Nephron progenitor cell (in vitro differentiated cells): ENCODE measurements around the gene ZNF581.

Experiments used
- DNase-seq: peaks from one replicate; pipeline ENCODE4 v3.0.0; 2021
- H3K27ac Mint-ChIP-seq: 2 replicates; pipeline ENCODE4 v1.8.0; 2021; ENCODE audit warnings: mild to moderate bottlenecking, moderate library complexity, mixed read lengths
- H3K27me3 Mint-ChIP-seq: 2 replicates; pipeline ENCODE4 v1.8.0; 2021; ENCODE audit warnings: mild to moderate bottlenecking, low read depth, mixed read lengths; ENCODE audit not compliant: poor library complexity
- H3K36me3 Mint-ChIP-seq: 2 replicates; pipeline ENCODE4 v1.8.0; 2021; ENCODE audit warnings: low read depth, mixed read lengths
- H3K4me1 Mint-ChIP-seq: 2 replicates; pipeline ENCODE4 v1.8.0; 2021; ENCODE audit warnings: mixed read lengths
- H3K4me3 Mint-ChIP-seq: 2 replicates; pipeline ENCODE4 v1.8.0; 2021; ENCODE audit warnings: mild to moderate bottlenecking, moderate library complexity, mixed read lengths
- H3K9me3 Mint-ChIP-seq: 2 replicates; pipeline ENCODE4 v1.8.0; 2021; ENCODE audit warnings: mild to moderate bottlenecking, moderate library complexity, mixed read lengths
- CTCF ChIP-seq: fragments of 200-600 bp; sonication (generic); IDR thresholded peaks from 2 replicates; pipeline ENCODE4 v1.5.0; 2021; ENCODE audit warnings: antibody characterized with exemption

ZNF581 gene

DNA sequence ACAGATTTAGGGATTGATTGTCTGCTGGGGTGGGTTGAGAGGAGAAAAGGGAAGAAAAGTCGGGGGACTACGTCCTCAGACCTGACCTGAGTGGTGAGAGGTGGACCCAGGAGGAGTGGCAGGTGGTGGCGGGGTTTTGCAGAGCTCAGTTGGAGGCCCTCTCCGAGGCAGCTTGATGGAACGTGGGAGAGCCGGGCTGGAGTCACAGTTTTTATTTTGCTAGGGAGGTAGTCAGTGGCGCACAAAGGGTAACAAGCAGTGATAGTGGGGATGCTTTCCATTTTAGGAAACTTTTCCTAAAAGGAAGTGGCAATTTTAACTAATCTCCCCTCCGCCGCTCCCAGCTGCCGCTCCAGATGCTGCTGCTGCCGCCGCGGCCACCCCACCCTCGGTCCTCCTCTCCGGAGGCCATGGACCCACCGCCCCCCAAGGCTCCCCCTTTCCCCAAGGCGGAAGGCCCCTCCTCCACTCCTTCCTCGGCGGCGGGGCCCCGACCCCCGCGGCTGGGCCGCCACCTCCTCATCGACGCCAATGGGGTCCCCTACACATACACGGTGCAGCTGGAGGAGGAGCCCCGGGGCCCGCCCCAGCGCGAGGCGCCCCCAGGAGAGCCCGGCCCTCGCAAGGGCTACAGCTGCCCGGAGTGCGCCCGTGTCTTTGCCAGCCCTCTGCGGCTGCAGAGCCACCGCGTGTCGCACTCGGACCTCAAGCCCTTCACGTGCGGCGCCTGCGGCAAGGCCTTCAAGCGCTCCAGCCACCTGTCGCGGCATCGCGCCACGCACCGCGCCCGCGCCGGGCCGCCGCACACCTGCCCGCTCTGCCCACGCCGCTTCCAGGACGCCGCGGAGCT is 1.1 kb upstream of the ZNF581 start:
- peak; percentile 47 for DNase-seq
- peak overlapping the region; percentile 95 for H3K4me3 Mint-ChIP-seq
- H3K4me1 Mint-ChIP-seq, result peaks cover 66% of the 10 kb centered on the region

GRCh38 chr19:55643887-55644176 is 383 bp downstream of the ZNF581 start:
- Mint-ChIP-seq H3K4me1 (peaks cover 63% of the 10 kb centered on the region), H3K27me3 (no peaks in the 10 kb centered on the region), H3K27ac (peak overlapping the region; percentile 79), H3K36me3 (peaks cover 16% of the 10 kb centered on the region), H3K4me3 (peak overlapping the region; percentile 89), H3K9me3 (no peaks in the 10 kb centered on the region)
- DNase-seq, result no peak
- no peak for TF ChIP-seq CTCF

More for the DNA sequence above, 1.1 kb upstream of the ZNF581 start:
- H3K36me3 Mint-ChIP-seq, result peaks cover 26% of the 10 kb centered on the region
- peak overlapping the region; percentile 77 for H3K27ac Mint-ChIP-seq
- no peaks in the 10 kb centered on the region for H3K9me3 Mint-ChIP-seq
- H3K27me3 Mint-ChIP-seq, result no peaks in the 10 kb centered on the region
- no peak for TF ChIP-seq CTCF

DNA sequence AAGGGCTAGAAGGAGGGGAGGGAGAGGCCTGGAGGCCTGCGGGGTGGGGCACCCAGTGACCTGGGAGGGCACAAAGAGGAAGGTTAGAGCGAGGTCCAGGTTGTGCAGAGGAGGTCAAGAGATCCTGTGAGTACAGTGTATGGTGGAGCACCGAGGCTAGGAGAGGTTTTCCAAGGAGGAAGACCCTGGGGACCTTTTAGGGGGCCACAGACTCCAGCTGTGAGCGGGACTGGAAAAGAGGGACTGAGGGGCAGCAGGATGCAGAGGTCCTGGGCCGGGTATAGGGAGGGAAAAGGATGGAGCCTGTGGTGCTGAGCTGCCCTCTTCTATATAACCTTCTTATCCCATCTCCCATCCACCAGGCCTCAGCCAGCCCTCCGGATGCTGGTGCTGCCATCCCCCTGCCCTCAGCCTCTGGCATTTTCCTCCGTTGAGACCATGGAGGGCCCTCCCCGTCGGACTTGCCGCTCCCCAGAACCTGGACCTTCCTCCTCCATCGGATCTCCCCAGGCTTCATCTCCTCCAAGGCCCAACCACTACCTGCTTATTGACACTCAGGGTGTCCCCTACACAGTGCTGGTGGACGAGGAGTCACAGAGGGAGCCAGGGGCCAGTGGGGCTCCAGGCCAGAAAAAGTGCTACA is 863 bp downstream of the ZNF581 start:
- Mint-ChIP-seq H3K9me3 (no peaks in the 10 kb centered on the region), H3K27me3 (no peaks in the 10 kb centered on the region), H3K4me3 (peak overlapping the region; percentile 89), H3K36me3 (peaks cover 13% of the 10 kb centered on the region), H3K27ac (peak overlapping the region; percentile 79), H3K4me1 (peaks cover 62% of the 10 kb centered on the region)
- no peak for DNase-seq
- no peak for TF ChIP-seq CTCF

DNA sequence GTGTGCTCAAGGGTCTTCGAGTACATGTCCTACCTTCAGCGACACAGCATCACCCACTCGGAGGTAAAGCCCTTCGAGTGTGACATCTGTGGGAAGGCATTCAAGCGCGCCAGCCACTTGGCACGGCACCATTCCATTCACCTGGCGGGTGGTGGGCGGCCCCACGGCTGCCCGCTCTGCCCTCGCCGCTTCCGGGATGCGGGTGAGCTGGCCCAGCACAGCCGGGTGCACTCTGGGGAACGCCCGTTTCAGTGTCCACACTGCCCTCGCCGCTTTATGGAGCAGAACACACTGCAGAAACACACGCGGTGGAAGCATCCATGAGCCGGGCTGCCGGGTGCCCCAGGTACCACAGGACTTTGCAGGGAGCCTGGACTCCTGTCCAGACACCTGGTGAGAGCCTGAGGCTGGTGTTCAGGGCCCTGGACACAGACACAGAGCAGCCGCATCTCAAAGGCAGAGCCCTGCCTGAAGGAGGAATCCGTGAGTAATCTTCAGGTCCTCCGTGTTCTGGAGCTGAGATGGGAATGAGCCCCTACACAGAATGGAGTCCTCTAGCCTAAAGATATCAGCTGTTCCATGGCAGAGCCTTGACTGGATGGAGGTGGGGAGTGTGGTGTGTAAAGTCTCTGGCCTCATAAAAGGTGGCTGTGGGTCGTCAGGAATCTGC is 1.5 kb downstream of the ZNF581 start:
- H3K36me3 Mint-ChIP-seq, result peaks cover 13% of the 10 kb centered on the region
- peak overlapping the region; percentile 89 for H3K4me3 Mint-ChIP-seq
- no peaks in the 10 kb centered on the region for H3K9me3 Mint-ChIP-seq
- no peak for TF ChIP-seq CTCF
- no peak for DNase-seq
- peak overlapping the region; percentile 81 for H3K27ac Mint-ChIP-seq
- peaks cover 67% of the 10 kb centered on the region for H3K4me1 Mint-ChIP-seq
- no peaks in the 10 kb centered on the region for H3K27me3 Mint-ChIP-seq

DNA sequence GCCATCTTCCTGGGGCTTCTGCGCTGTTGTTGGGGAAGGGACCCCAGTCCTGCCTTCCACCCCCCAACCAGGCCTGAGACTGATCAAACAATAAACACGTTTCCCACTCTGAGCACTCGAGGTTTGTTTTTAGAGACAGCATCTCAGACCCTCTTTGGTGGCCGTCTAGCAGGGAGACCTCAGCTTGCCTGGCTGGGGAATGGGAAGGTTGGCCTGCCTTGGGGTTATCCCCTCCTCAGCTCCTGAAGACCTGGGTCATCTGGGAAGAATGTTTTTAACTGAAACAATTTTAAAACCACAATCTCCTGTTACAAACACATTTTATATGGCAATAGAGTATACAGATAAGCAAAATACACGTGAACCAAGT is 2.0 kb downstream of the ZNF581 start:
- TF ChIP-seq CTCF, result no peak
- H3K27me3 Mint-ChIP-seq, result no peaks in the 10 kb centered on the region
- H3K9me3 Mint-ChIP-seq, result no peaks in the 10 kb centered on the region
- H3K36me3 Mint-ChIP-seq, result peaks cover 13% of the 10 kb centered on the region
- no peak for DNase-seq
- H3K27ac Mint-ChIP-seq, result no peak overlapping the region
- peak overlapping the region; percentile 69 for H3K4me3 Mint-ChIP-seq
- H3K4me1 Mint-ChIP-seq, result peaks cover 63% of the 10 kb centered on the region
